Kidney (tissue), 14 donors: ENCODE results near the gene TRIO. TPM values are rescaled to one million over a fixed set of nuclear protein-coding genes. Genes with fewer than 3 reads are reported as not detected.

Experiments used
- DNase-seq, 5 donors: peaks; one replicate each; pipeline ENCODE4 v3.0.0-alpha.2; 2013 to 2020
- FAIRE-seq: peaks from 2 replicates; lab custom pipeline; 2012; peaks lifted over from hg19 to GRCh38; lab: Jason Lieb, UNC
- H3K27ac ChIP-seq, 2 donors: one replicate each; pipeline ENCODE4 v1.7.0; 2013; ENCODE audit warnings: low read depth in 2 of 2, low read length in 2 of 2, inconsistent platforms in 1 of 2
- H3K27me3 ChIP-seq: one replicate; pipeline ENCODE4 v1.7.1; 2013; ENCODE audit warnings: low read length, inconsistent platforms; ENCODE audit not compliant: control insufficient read depth, insufficient read depth
- H3K36me3 ChIP-seq, 3 donors: one replicate each; pipeline versions ENCODE4 v1.7.0 to v1.7.1; 2013; ENCODE audit warnings: low read length in 3 of 3, control low read depth in 1 of 3, inconsistent platforms in 1 of 3; ENCODE audit not compliant: insufficient read depth in 3 of 3, control insufficient read depth in 2 of 3
- H3K4me1 ChIP-seq, 3 donors: one replicate each; pipeline versions ENCODE4 v1.7.0 to v1.7.1; 2013; ENCODE audit warnings: low read length in 3 of 3, inconsistent platforms in 1 of 3, low read depth in 1 of 3; ENCODE audit not compliant: control insufficient read depth in 2 of 3, insufficient read depth in 2 of 3
- H3K4me3 ChIP-seq, 3 donors: one replicate each; pipeline versions ENCODE4 v1.7.0 to v1.8.1; 2013; ENCODE audit warnings: low read length in 3 of 3, control low read depth in 1 of 3, inconsistent platforms in 1 of 3
- H3K9ac ChIP-seq, 3 donors: one replicate each; pipeline versions ENCODE4 v1.7.0 to v1.7.1; 2013; ENCODE audit warnings: low read length in 3 of 3, control low read depth in 1 of 3, inconsistent platforms in 1 of 3
- H3K9me3 ChIP-seq, 3 donors: one replicate each; pipeline versions ENCODE4 v1.7.0 to v1.7.1; 2013; ENCODE audit warnings: low read length in 3 of 3, control low read depth in 1 of 3, inconsistent platforms in 1 of 3; ENCODE audit not compliant: control insufficient read depth in 2 of 3, insufficient read depth in 1 of 3
- intact Hi-C: fragments of 100-400 bp; cut with DNase I; formaldehyde crosslinking; loops from one replicate; pipeline ENCODE4 v1.11.1; 2022
- polyA plus RNA-seq: library from polyadenylated mRNA; stranded (reverse); fragments of 350-450 nt; fragmentation: Illumina TruSeq; extraction: RNeasy Lipid Tissue Mini Kit (QIAGEN cat#74804); gene quantifications from one replicate; pipeline ENCODE4 v1.2.3, GENCODE V29; 2014; ENCODE audit warnings: low read depth, low replicate concordance; ENCODE audit not compliant: insufficient read depth
- total RNA-seq: library from RNA; stranded (reverse); fragmentation: NEBNext Ultra II Directional; extraction: Animal tissue kit (Norgen Biotek cat#: 25700); gene quantifications from one replicate; pipeline ENCODE4 v1.2.1, GENCODE V29; 2021
- TF ChIP-seq, protein P1 (sequence below): IDR thresholded peaks from 3 replicates; pipeline ENCODE4 v1.5.1; 2012; ENCODE audit warnings: mild to moderate bottlenecking, moderate library complexity, borderline replicate concordance; ENCODE audit not compliant: insufficient read depth; ENCODE audit errors: extremely low read depth
- donor health status: control.
- donor health status: control.
- donor health status: control.
- donor health status: control.
- donor health status: control.
- donor health status: DM: yes; HTN: yes; CAD: no.
- donor health status: Normal renal cell carcinoma (clear cell type).

TRIO gene
- total and polyA plus RNA-seq, 2 donors from 2014 or later: 9.5 to 149 TPM

DNA sequence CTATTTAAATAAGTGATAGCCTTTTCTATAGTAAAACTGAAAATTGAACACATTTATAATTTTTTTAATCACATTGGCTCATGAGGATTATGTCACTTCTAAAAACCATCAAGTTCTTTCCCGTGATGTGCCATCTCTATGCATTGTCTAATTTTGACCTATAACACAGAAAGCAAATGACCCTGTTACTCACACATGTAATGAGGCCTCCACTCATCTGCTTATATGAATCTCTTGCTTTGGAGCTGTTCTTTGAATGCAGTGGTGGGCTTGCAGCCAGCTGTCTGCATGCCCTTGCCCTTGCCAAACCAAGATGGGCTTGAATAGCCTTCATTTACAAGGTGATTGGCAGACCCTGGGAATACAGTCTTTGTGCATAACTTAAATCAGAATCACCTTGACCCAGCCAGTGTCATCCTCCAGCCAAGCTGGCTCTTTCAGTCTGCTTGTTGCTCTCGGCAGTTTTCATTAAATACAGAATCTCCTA, 163.2 kb downstream of the TRIO start:
- no peak for FAIRE-seq
- Histone ChIP-seq H3K27ac (no peak overlapping the region), H3K9ac (no peak overlapping the region), H3K27me3 (no peaks in the 10 kb centered on the region), H3K9me3 (no peaks in the 10 kb centered on the region), H3K4me3 (no peak overlapping the region), H3K36me3 (peaks cover 0 to 9% (median 1%) of the 10 kb centered on the region in 3 donors), H3K4me1 (no peaks in the 10 kb centered on the region)
- TF ChIP-seq, protein P1, sequence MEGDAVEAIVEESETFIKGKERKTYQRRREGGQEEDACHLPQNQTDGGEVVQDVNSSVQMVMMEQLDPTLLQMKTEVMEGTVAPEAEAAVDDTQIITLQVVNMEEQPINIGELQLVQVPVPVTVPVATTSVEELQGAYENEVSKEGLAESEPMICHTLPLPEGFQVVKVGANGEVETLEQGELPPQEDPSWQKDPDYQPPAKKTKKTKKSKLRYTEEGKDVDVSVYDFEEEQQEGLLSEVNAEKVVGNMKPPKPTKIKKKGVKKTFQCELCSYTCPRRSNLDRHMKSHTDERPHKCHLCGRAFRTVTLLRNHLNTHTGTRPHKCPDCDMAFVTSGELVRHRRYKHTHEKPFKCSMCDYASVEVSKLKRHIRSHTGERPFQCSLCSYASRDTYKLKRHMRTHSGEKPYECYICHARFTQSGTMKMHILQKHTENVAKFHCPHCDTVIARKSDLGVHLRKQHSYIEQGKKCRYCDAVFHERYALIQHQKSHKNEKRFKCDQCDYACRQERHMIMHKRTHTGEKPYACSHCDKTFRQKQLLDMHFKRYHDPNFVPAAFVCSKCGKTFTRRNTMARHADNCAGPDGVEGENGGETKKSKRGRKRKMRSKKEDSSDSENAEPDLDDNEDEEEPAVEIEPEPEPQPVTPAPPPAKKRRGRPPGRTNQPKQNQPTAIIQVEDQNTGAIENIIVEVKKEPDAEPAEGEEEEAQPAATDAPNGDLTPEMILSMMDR: no peak
- no peak for DNase-seq
- intact Hi-C loops: no loop called here

DNA sequence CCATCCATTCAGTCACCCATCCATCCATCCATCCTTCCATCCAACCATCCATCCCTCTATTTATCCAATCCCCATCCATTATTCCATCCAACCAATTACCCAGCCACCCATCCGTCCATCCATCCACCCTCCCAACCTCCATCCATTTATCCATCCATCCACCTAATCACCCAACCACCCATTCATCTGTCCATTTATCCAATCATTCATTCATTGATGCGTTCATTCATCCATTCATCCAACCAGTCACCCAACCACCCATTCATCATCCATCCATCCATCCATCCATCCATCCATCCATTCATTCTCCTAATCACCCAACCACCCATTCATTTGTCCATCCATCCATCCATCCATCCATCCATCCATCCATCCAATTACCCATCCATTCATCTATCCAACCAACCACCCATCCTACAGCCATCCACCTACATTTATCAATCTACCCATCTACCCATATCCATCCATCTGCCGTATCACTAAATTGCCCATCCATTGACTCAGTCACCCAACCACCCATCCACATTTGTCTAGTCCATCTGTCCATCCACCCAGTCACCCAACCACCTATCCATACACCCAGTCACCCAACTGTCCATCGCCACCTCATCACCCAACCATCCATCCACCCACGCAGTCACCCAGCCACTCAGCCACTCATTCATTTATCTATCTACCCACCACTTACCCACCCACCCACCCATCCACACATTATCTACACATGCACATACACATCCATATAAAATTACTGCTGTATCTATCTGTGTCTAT, 165.4 kb downstream of the TRIO start:
- no peak for FAIRE-seq
- intact Hi-C loops: no loop called here
- H3K9me3 ChIP-seq: no peaks in the 10 kb centered on the region
- no peak overlapping the region for H3K4me3 ChIP-seq
- no peak for DNase-seq
- peaks cover 0 to 7% (median 0%) of the 10 kb centered on the region in 3 donors for H3K4me1 ChIP-seq
- TF ChIP-seq, protein P1: no peak
- H3K27ac ChIP-seq: no peak overlapping the region
- no peaks in the 10 kb centered on the region for H3K27me3 ChIP-seq
- H3K9ac ChIP-seq: no peak overlapping the region
- H3K36me3 ChIP-seq: peaks cover 0 to 9% (median 2%) of the 10 kb centered on the region in 3 donors

DNA sequence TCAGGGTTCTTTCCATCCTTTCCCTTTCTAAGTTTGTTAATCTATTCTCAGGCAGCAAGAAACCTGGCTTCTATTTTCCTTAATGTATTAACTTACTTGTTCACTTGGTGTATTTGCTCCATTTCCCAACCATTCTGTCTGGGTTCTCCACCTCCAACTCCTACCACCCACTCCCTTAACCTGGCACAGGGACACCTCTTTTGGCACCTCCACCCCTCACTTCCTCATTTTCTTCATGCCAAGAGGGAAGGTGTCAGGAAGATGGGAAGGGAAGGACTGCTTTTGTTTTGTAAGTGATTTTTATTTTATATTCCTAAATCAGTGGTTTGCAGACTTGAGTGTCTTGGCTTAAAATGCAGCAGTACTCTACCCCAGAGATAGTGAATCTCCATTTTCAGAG, 166.1 kb downstream of the TRIO start:
- TF ChIP-seq, protein P1: no peak
- Histone ChIP-seq H3K4me3 (no peak overlapping the region), H3K4me1 (peaks cover 0 to 7% (median 0%) of the 10 kb centered on the region in 3 donors), H3K27me3 (no peaks in the 10 kb centered on the region), H3K27ac (no peak overlapping the region), H3K36me3 (peaks cover 0 to 9% (median 2%) of the 10 kb centered on the region in 3 donors), H3K9ac (no peak overlapping the region), H3K9me3 (no peaks in the 10 kb centered on the region)
- intact Hi-C loops: no loop called here
- FAIRE-seq (no peak), DNase-seq (no peak)
